Measurements from ENCODE around the gene CA5A.

CA5A gene

DNA sequence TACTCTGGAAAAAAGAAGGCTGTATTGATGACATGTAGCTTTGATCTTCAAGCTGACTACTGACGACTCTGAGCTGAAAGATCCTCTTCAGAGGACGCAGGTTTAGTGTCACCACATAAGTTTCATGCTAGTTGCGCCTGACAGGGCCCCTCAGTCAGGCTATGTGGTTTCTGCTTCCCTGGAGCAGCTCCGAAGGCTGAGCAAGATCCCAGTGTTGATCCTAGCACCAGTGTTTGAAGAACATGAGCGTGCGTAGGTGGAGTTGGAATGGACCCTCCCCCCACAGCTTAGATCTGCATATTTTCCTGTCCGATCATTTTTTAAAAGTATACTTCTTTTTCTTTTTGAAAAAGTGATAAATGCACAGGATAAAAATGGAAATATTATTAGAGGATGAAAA is 32.2 kb upstream of the CA5A start:
- H3K4me3 ChIP-seq (ENCODE audit: low read length): no peak overlapping the region
- no peak for DNase-seq (ENCODE audit: low read depth)
- TF ChIP-seq, protein P1, sequence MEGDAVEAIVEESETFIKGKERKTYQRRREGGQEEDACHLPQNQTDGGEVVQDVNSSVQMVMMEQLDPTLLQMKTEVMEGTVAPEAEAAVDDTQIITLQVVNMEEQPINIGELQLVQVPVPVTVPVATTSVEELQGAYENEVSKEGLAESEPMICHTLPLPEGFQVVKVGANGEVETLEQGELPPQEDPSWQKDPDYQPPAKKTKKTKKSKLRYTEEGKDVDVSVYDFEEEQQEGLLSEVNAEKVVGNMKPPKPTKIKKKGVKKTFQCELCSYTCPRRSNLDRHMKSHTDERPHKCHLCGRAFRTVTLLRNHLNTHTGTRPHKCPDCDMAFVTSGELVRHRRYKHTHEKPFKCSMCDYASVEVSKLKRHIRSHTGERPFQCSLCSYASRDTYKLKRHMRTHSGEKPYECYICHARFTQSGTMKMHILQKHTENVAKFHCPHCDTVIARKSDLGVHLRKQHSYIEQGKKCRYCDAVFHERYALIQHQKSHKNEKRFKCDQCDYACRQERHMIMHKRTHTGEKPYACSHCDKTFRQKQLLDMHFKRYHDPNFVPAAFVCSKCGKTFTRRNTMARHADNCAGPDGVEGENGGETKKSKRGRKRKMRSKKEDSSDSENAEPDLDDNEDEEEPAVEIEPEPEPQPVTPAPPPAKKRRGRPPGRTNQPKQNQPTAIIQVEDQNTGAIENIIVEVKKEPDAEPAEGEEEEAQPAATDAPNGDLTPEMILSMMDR (conservative IDR thresholded peaks at IDR 0.05; ENCODE audit: low read depth, low read length): no peak

DNA sequence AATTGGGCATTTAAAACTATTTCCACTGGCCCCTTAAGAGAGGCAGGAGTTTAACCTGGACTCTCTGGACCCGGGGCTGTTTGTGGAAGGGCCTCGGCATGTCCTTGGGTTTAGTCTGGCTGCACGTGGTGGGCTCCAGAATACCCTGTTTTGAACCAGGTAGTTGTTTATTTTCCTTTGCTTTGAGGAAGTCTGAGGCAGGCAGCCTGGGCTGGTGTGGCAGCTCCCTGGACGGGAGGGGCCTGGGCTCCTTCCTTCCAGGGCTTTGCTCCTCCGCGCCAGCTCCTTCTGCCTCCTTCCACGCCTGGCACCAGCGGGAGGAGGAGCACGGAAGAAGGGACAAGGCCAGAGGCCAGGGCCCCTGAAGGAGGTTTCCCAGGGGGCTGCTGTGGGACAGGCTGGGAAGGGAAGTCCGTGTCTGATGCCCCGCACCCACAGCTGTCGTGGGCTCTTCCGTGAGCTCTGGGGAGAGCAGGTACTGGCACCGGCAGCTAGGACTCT is 30.4 kb upstream of the CA5A start:
- peak overlapping the region; percentile 17 for H3K4me3 ChIP-seq (ENCODE audit: low read length)
- no peak for DNase-seq (ENCODE audit: low read depth)

DNA sequence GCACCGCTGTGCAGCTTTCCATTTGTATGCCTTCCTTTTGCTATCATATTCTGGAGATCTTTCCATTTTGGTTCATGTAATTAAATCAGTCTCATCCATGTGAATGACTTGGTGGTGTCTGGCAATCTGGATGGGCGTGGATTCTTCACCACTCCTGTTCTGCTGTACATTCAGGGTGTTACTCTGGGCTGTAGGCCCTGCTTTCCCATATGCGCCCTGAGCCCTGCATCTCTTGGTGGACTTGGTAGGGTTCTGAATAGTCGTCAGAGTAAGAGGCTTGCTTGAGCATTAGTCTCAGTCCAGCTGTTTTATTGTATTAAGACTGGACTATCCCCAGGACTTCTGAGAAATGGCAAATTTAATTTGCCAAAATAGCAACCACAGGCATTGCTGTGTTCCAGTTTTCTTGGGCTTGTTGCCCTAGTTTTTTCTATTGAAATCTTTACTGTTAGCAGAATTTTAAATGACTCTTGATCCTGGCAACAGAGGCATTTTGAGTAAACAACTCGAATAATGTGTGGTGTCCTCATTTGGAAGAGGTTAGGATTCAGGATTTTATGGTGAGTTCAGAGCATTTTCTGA is 29.8 kb upstream of the CA5A start:
- DNase-seq (ENCODE audit: low read depth): no peak
- TF ChIP-seq, protein P1 (conservative IDR thresholded peaks at IDR 0.05; ENCODE audit: low read depth, low read length): no peak
- no peak overlapping the region for H3K4me3 ChIP-seq (ENCODE audit: low read length)

More for the DNA sequence above, 30.4 kb upstream of the CA5A start:
- TF ChIP-seq, protein P1 (conservative IDR thresholded peaks at IDR 0.05; ENCODE audit: low read depth, low read length): no peak

DNA sequence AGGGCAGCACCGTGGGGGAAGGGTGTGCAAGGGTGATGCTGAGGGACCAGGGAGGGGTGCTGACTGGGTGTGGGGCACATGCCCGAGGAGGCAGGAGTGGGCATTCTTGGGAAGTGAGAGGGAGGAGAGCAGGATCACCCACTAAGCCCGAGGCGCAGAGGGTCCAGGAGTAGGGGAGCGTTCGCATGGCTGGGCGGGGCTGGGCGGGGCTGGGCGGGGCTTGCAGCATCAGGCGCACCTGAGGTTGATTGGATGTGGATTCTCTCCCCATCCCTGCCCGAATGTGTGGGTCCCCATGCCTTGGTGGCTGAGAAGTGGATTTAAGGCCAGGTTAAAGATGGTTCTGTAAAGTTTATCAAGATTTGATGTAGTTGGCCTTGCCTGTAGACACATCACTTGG is 29.1 kb upstream of the CA5A start:
- no peak for DNase-seq (ENCODE audit: low read depth)
- H3K4me3 ChIP-seq (ENCODE audit: low read length): no peak overlapping the region
- TF ChIP-seq, protein P1 (conservative IDR thresholded peaks at IDR 0.05; ENCODE audit: low read depth, low read length): no peak

DNA sequence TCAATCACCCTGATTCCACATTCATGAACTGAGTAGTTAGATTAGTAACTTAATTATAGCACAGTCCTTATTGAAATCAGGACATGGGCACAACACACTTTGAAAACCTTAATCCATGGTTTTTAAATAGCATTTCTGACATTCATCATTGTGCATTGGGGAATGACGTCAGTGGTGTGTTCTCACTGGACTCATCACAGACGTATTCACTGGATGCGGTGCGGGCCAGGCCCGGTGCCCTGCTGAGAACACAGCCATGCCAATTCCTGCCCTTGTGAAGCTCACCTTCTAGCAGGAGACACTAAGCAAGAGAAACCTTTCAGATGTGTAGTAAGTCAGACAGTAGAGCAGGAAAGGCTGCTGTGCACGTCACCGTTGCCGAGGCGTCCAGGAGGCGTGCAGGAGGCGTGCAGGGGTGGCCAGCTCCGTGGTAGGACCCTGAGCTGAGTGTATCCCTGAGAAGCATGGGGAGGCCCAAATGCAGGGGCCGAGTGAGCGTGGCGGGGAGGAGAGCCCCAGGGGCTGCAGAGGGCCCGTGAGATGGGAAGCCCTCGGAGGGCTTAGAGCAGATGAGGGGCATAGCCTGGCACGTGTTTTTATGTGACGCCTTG is 27.8 kb upstream of the CA5A start:
- no peak for DNase-seq (ENCODE audit: low read depth)
- no peak overlapping the region for H3K4me3 ChIP-seq (ENCODE audit: low read length)
- TF ChIP-seq, protein P1 (conservative IDR thresholded peaks at IDR 0.05; ENCODE audit: low read depth, low read length): no peak

DNA sequence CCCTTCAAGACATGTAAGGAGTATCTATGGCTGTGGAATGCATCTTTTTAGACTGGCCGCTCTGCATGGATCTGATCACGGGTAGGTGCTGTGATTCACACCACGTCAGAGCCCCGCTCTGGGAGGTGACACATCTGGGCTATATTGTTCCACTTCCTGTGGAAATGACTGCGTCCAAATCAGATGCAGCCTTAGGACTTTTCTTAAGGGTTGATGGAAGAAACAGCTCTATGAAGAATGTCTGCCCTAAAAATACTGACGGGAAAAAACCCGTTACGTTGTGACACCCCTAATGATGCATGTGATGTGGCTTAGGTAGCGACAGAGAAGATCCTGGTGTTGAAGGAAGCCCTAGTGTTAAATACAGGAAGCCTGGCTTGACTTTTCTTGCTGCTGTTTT is 27.1 kb upstream of the CA5A start:
- no peak for DNase-seq (ENCODE audit: low read depth)
- H3K4me3 ChIP-seq (ENCODE audit: low read length): no peak overlapping the region
- TF ChIP-seq, protein P1 (conservative IDR thresholded peaks at IDR 0.05; ENCODE audit: low read depth, low read length): no peak

DNA sequence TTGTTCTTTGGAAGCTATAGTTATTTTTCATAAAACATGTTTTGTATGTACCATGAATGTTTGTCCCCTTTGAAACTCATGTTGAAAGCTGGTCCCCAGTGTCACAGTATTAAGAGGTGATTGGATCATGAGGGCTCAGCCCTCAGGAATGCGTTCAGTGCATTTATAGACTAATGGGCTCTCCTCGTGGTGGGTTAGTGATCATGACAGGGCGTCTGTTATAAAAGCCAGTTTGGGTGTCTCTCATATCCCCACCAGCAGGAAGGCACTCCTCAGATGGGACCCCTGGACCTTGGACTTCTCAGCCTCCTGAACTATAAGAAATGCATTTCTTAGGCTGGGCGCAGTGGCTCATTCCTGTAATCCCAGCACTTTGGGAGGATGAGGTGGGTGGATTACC is 25.3 kb upstream of the CA5A start:
- H3K4me3 ChIP-seq (ENCODE audit: low read length): no peak overlapping the region
- TF ChIP-seq, protein P1 (conservative IDR thresholded peaks at IDR 0.05; ENCODE audit: low read depth, low read length): no peak
- DNase-seq (ENCODE audit: low read depth): no peak
